Measurements from ENCODE around the gene EIF2B2. TPM values are rescaled to one million over a fixed set of nuclear protein-coding genes. Genes with fewer than 3 reads are reported as not detected.
A peak's percentile ranks its signal among the peaks of the same experiment; 100 is the strongest.

EIF2B2 gene
- total RNA-seq: 10 to 100 TPM; 22.2 to 40.7 (median 32.5) TPM

- H3K4me1 ChIP-seq: peaks cover 10 to 33% (median 14%) of the 10 kb centered on the region in 4 donors
- no peaks in the 10 kb centered on the region for H3K9me3 ChIP-seq
- peak within 1 kb of the TSS; percentile 83 to 92 (median 84) for H3K27ac ChIP-seq
- H3K36me3 ChIP-seq: peaks cover 15 to 31% (median 25%) of the 10 kb centered on the region in 4 donors
- peak within 1 kb of the TSS; percentile 67 to 96 (median 92) for H3K4me3 ChIP-seq
- H3K27me3 ChIP-seq: no peaks in the 10 kb centered on the region
- ATAC-seq (ENCODE audit: low FRiP score in 2 of 2) (peak; percentile 99), DNase-seq (peak; percentile 98 to 99)
- peak; percentile 74 to 75 for TF ChIP-seq POLR2AphosphoS5 (IDR thresholded peaks at IDR 0.05)
- peak in 4 of 6 experiments; percentile 55 to 62 (median 60) for TF ChIP-seq CTCF (IDR thresholded peaks at IDR 0.05)
- TF ChIP-seq EP300 (IDR thresholded peaks at IDR 0.05): no peak
- TF ChIP-seq POLR2A (IDR thresholded peaks at IDR 0.05): peak in 3 of 4 donors; percentile 37 to 80 (median 80)
- WGBS, 2 donors: 1% methylated on average over 31 to 56 of the region's 66 CpGs
These were observed at the start of gene EIF2B2 for GRCh38 chr14:75002392-75003249. Gene EIF2B2, plus strand, starts transcription at chr14:75002921. Its CDS starts 70 bp downstream, at chr14:75002991.

- no peaks in the 10 kb centered on the region for H3K9me3 ChIP-seq
- no peaks in the 10 kb centered on the region for H3K36me3 ChIP-seq
- H3K27ac ChIP-seq: no peak overlapping the region
- H3K27me3 ChIP-seq: peaks cover 0 to 11% (median 0%) of the 10 kb centered on the region in 4 donors
- H3K4me1 ChIP-seq: peaks cover 7 to 20% (median 15%) of the 10 kb centered on the region in 4 donors
- 81 to 86% methylated on average over 3 to 5 of the region's 5 CpGs for WGBS, 2 donors
- ATAC-seq (ENCODE audit: low FRiP score in 2 of 2): no peak
- no peak for DNase-seq
- no peak for TF ChIP-seq CTCF (IDR thresholded peaks at IDR 0.05)
- TF ChIP-seq POLR2AphosphoS5 (IDR thresholded peaks at IDR 0.05): no peak
- no peak for TF ChIP-seq EP300 (IDR thresholded peaks at IDR 0.05)
- no peak for TF ChIP-seq POLR2A (IDR thresholded peaks at IDR 0.05)
- peak overlapping the region in 3 of 4 donors; percentile 44 to 64 (median 58) for H3K4me3 ChIP-seq
These were observed 49.0 kb upstream of the EIF2B2 start for GRCh38 chr14:74953686-74954085.

- WGBS, 2 donors: 60 to 64% methylated on average over 9 to 12 of the region's 18 CpGs
- H3K4me1 ChIP-seq: peaks cover 7 to 20% (median 15%) of the 10 kb centered on the region in 4 donors
- TF ChIP-seq EP300 (IDR thresholded peaks at IDR 0.05): no peak
- TF ChIP-seq POLR2A (IDR thresholded peaks at IDR 0.05): no peak
- TF ChIP-seq POLR2AphosphoS5 (IDR thresholded peaks at IDR 0.05): no peak
- TF ChIP-seq CTCF (IDR thresholded peaks at IDR 0.05): no peak
These were observed 48.3 kb upstream of the EIF2B2 start for GRCh38 chr14:74954232-74954946.

GRCh38 chr14:74954947-74955228 is 47.8 kb upstream of the EIF2B2 start:
- DNase-seq: no peak
- H3K27ac ChIP-seq: peak overlapping the region in 1 of 4 donors; percentile 17
- ATAC-seq (ENCODE audit: low FRiP score in 2 of 2): peak in 1 of 2 donors; percentile 3

More at GRCh38 chr14:74954232-74954946, 48.3 kb upstream of the EIF2B2 start:
- Histone ChIP-seq H3K27ac (peak overlapping the region in 1 of 4 donors; percentile 21), H3K36me3 (no peaks in the 10 kb centered on the region), H3K27me3 (peaks cover 0 to 11% (median 0%) of the 10 kb centered on the region in 4 donors), H3K4me3 (peak overlapping the region in 3 of 4 donors; percentile 44 to 64 (median 58)), H3K9me3 (no peaks in the 10 kb centered on the region)
- no peak for ATAC-seq (ENCODE audit: low FRiP score in 2 of 2)
- peak in 1 of 2 donors; percentile 78 for DNase-seq

More at GRCh38 chr14:74954947-74955228, 47.8 kb upstream of the EIF2B2 start:
- TF ChIP-seq POLR2A (IDR thresholded peaks at IDR 0.05) (no peak), EP300 (IDR thresholded peaks at IDR 0.05) (no peak), CTCF (IDR thresholded peaks at IDR 0.05) (no peak), POLR2AphosphoS5 (IDR thresholded peaks at IDR 0.05) (no peak)
- peaks cover 7 to 20% (median 15%) of the 10 kb centered on the region in 4 donors for H3K4me1 ChIP-seq
- peak overlapping the region; percentile 27 to 64 (median 51) for H3K4me3 ChIP-seq
- no peaks in the 10 kb centered on the region for H3K36me3 ChIP-seq
- no peaks in the 10 kb centered on the region for H3K9me3 ChIP-seq
- peaks cover 0 to 11% (median 0%) of the 10 kb centered on the region in 4 donors for H3K27me3 ChIP-seq
- WGBS, 2 donors: 3% methylated on average over 3 of the region's 3 CpGs; no CpG with 5 or more reads in 1 of the 2 donors
